Loucy (cell line): ENCODE measurements around the gene ITGB3.

Experiments used
- H2AFZ ChIP-seq: fragments of 200-600 bp; sonication (generic); 2 replicates; pipeline ENCODE4 v1.6.0; 2016; ENCODE audit warnings: antibody characterized with exemption, mild to moderate bottlenecking, low read length, moderate library complexity
- H3F3A ChIP-seq: fragments of 200-600 bp; 2 replicates; pipeline ENCODE4 v1.6.0; 2016; ENCODE audit warnings: antibody characterized with exemption, low read depth, mild to moderate bottlenecking
- H3K27me3 ChIP-seq: fragments of 200-600 bp; sonication (generic); 2 replicates; pipeline ENCODE4 v1.6.1; 2014; ENCODE audit warnings: low read length, mild to moderate bottlenecking; ENCODE audit not compliant: insufficient read depth, poor library complexity, severe bottlenecking
- H3K36me3 ChIP-seq: fragments of 200-600 bp; sonication (generic); 2 replicates; pipeline ENCODE4 v1.6.1; 2016; ENCODE audit warnings: low read length; ENCODE audit not compliant: insufficient read depth
- H3K4me1 ChIP-seq: fragments of 200-600 bp; sonication (generic); 2 replicates; pipeline ENCODE4 v1.5.1; 2014; ENCODE audit warnings: low read length, mild to moderate bottlenecking; ENCODE audit not compliant: insufficient read depth, poor library complexity, severe bottlenecking
- H3K4me2 ChIP-seq: fragments of 200-600 bp; sonication (generic); 2 replicates; pipeline ENCODE4 v1.6.0; 2014; ENCODE audit warnings: antibody characterized with exemption, low read length, low read depth, mild to moderate bottlenecking; ENCODE audit not compliant: poor library complexity, severe bottlenecking
- H3K4me3 ChIP-seq: fragments of 200-600 bp; sonication (generic); 2 replicates; pipeline ENCODE4 v1.5.1; 2014; ENCODE audit warnings: low read length, mild to moderate bottlenecking, mixed read lengths; ENCODE audit not compliant: poor library complexity, severe bottlenecking
- H3K79me2 ChIP-seq: fragments of 200-600 bp; sonication (generic); 2 replicates; pipeline ENCODE4 v1.6.1; 2014; ENCODE audit warnings: low read length; ENCODE audit not compliant: insufficient read depth
- H3K9ac ChIP-seq: fragments of 200-600 bp; sonication (generic); 2 replicates; pipeline ENCODE4 v1.6.0; 2014; ENCODE audit warnings: mild to moderate bottlenecking, low read depth, low read length, moderate library complexity; ENCODE audit not compliant: poor library complexity, severe bottlenecking
- H3K9me2 ChIP-seq: fragments of 200-600 bp; sonication (generic); replicated peaks from 2 replicates; pipeline ENCODE4 v1.6.1; 2016; ENCODE audit warnings: low read depth, low read length, mixed read lengths
- H3K9me3 ChIP-seq: fragments of 200-600 bp; sonication (generic); 2 replicates; pipeline ENCODE4 v1.6.1; 2014; ENCODE audit warnings: mild to moderate bottlenecking, antibody characterized with exemption, low read length, low read depth; ENCODE audit not compliant: insufficient read depth
- H4K20me1 ChIP-seq: fragments of 200-600 bp; sonication (generic); 2 replicates; pipeline ENCODE4 v1.6.0; 2014; ENCODE audit warnings: antibody characterized with exemption, low read length, mild to moderate bottlenecking; ENCODE audit not compliant: insufficient read depth, poor library complexity, severe bottlenecking
- EZH2phosphoT487 ChIP-seq: fragments of 200-600 bp; IDR thresholded peaks from 2 replicates; pipeline ENCODE4 v1.6.1; 2018; ENCODE audit warnings: antibody characterized with exemption, mild to moderate bottlenecking, moderate library complexity, borderline replicate concordance
- TF ChIP-seq, protein P1 (sequence below): fragments of 200-600 bp; sonication (generic); conservative IDR thresholded peaks from 2 replicates; pipeline ENCODE4 v1.5.1; 2014; ENCODE audit warnings: mild to moderate bottlenecking, antibody characterized with exemption, low read length

ITGB3 gene

DNA sequence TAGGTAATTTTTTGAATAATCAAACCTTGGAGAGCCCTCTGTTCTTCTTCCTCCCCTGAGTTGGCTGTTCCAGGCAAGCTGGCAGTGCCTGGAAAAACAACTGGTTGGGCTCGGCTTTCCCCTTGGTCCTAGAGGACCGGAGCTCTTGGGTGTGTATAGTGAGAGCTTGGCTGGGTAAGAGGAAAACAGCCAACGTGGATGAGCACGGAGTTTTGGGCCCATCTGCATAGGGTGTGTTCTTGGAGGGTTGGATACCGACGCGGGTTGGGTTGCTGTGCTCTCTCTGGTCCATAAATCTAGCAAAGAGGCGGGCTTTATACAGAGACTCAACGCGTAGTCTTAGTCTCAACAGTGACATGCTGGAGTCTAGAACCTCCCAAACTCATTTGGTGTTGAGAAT lies 23.2 kb downstream of the ITGB3 start:
- Histone ChIP-seq H2AFZ (no peak overlapping the region), H3K4me2 (no peak overlapping the region), H3K9me3 (no peaks in the 10 kb centered on the region), H3K9me2 (no peaks in the 10 kb centered on the region), H4K20me1 (no peaks in the 10 kb centered on the region), H3K4me3 (no peak overlapping the region), H3K4me1 (no peaks in the 10 kb centered on the region), H3K27me3 (no peaks in the 10 kb centered on the region), H3K79me2 (no peaks in the 10 kb centered on the region), H3K9ac (no peak overlapping the region), H3K36me3 (no peaks in the 10 kb centered on the region), H3F3A (no peaks in the 10 kb centered on the region)
- TF ChIP-seq, protein P1, sequence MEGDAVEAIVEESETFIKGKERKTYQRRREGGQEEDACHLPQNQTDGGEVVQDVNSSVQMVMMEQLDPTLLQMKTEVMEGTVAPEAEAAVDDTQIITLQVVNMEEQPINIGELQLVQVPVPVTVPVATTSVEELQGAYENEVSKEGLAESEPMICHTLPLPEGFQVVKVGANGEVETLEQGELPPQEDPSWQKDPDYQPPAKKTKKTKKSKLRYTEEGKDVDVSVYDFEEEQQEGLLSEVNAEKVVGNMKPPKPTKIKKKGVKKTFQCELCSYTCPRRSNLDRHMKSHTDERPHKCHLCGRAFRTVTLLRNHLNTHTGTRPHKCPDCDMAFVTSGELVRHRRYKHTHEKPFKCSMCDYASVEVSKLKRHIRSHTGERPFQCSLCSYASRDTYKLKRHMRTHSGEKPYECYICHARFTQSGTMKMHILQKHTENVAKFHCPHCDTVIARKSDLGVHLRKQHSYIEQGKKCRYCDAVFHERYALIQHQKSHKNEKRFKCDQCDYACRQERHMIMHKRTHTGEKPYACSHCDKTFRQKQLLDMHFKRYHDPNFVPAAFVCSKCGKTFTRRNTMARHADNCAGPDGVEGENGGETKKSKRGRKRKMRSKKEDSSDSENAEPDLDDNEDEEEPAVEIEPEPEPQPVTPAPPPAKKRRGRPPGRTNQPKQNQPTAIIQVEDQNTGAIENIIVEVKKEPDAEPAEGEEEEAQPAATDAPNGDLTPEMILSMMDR: no peak
- no peak for TF ChIP-seq EZH2phosphoT487

DNA sequence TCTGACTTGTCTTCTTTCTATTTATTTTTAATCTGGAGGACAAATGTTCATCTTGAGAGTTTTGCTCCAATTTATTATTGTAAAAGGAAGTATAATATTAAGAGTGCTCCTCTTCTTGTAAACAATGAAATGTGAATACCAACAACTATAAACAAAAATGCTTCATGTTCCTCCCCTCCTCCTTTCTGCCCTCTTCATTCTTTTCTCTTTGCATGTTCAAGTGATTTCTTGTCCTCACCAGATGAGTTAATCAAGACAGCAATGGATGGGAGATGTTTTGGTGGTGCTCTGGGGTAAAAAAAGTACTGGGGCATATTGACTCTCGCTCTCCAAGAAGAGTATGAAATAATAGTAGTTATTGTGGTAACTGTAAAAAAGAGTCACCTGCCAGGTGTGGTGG lies 24.3 kb downstream of the ITGB3 start:
- TF ChIP-seq EZH2phosphoT487: no peak
- TF ChIP-seq, protein P1: no peak
- Histone ChIP-seq H3F3A (no peaks in the 10 kb centered on the region), H3K79me2 (no peaks in the 10 kb centered on the region), H3K9me2 (no peaks in the 10 kb centered on the region), H3K9me3 (no peaks in the 10 kb centered on the region), H3K4me3 (no peak overlapping the region), H4K20me1 (no peaks in the 10 kb centered on the region), H3K36me3 (no peaks in the 10 kb centered on the region), H3K4me1 (no peaks in the 10 kb centered on the region), H3K9ac (no peak overlapping the region), H3K27me3 (no peaks in the 10 kb centered on the region), H3K4me2 (no peak overlapping the region), H2AFZ (no peak overlapping the region)

GRCh38 chr17:47278561-47278960 lies 24.9 kb downstream of the ITGB3 start:
- no peak for TF ChIP-seq EZH2phosphoT487
- TF ChIP-seq, protein P1: no peak
- H3K27me3 ChIP-seq: no peaks in the 10 kb centered on the region
- H2AFZ ChIP-seq: no peak overlapping the region
- no peak overlapping the region for H3K4me2 ChIP-seq
- H3K9me2 ChIP-seq: no peaks in the 10 kb centered on the region
- no peaks in the 10 kb centered on the region for H3F3A ChIP-seq
- H3K4me3 ChIP-seq: no peak overlapping the region
- no peaks in the 10 kb centered on the region for H3K9me3 ChIP-seq
- no peaks in the 10 kb centered on the region for H4K20me1 ChIP-seq
- no peaks in the 10 kb centered on the region for H3K4me1 ChIP-seq
- no peaks in the 10 kb centered on the region for H3K79me2 ChIP-seq
- H3K9ac ChIP-seq: no peak overlapping the region
- no peaks in the 10 kb centered on the region for H3K36me3 ChIP-seq
